Measurements from ENCODE around the gene ZDHHC4.
"Not testable (repeated sequence)": the region's sequence is repeated elsewhere in the genome, so short reads cannot be mapped to it uniquely, and the experiment has no call there.

ZDHHC4 gene

DNA sequence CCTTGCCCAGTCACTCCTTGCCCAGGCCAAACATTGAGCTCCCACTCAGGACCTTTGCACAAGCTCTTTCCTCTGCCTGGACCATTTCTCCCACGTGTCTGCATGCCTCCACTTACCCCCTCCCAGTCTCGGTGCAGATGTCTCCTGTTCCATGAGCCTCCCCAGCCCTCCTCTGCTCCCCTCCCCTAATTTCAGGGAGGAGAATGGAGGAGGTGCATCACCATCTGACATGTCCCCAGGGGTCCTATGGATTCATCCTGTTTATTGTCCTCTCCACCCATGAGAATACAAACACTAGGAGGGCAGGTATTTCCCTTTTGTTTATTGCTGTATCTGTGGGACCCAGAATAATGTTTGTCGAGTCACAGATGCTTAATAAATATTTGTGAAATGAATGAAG, 17.4 kb upstream of the ZDHHC4 start:
- no peak for DNase-seq (ENCODE audit: extremely low read depth in 1 of 2, low read depth in 1 of 2)

DNA sequence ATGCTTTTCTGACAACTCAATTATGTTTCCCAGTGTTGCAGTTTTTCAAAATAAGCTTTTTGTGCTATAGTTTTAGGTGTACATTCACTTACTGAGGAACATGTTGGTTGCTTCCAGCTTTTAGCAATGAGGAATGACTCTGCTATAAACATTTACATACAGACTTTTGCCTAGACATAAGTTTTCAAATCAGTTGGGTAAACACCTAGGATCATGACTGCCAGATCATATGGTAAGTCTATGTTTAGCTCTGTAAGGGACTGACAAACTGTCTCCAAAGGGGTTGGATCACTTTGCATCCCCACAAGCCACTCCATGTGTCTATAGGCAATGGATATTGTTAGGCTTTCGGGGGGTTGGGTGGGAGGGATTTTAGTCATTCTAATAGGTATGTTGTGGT, 15.1 kb upstream of the ZDHHC4 start:
- no peak for DNase-seq (ENCODE audit: extremely low read depth in 1 of 2, low read depth in 1 of 2)

DNA sequence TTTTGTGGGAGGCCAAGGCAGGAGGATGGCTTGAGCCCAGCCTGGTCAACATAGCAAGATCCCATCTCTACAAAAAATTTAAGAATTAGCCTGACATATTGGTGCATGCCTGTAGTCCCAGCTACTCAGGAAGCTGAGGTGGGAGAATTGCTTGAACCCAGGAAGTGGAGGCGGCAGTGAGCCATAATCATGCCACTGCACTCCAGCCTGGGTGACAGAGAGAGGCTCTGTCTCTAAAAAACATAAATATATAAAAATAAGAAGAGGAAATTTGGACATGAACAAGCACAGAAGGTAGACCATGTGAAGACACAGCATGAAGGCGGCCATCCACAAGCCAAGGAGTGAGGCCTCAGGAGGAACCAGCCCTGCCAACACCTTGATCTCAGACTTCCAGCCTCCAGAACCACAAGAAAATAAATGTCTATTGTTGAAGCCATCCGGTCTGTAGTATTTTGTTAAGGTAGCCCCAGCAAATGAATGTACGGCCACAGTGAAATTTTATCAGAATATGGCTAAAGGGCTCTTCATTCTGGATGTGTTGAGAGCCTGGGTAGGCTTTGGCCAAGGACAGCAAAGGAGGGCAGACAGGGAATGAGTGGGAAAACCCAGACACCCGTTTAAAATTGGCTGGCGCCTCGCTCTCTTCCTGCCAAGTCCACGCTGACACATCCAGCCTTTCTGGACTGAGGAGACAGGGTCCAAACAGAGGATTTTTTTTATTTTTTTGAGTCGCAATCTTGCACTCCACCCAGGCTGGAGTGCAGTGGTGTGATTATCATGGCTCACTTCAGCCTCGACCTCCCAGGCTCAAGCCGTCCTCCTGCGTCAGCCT, 13.1 kb upstream of the ZDHHC4 start:
- no peak for DNase-seq (ENCODE audit: extremely low read depth in 1 of 2, low read depth in 1 of 2)

DNA sequence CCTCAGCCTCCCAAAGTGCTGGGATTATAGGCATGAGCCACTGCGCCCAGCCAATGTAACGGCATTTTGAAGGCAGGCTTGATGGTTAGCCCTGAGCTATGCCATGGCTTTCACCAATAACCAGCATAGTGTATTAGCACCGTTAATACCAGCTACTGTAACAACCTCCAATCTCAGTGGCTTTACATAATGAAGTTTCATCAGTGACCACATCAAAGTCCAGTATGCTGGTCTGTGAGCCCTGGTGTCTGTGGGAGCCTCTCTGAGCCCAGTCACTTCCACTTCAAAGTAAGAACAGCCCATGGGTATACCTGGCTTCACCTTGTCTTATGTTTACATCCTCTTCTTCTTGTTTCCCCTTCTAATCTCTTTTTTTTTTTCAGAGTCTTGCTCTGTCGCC, 11.6 kb upstream of the ZDHHC4 start:
- DNase-seq (ENCODE audit: extremely low read depth in 1 of 2, low read depth in 1 of 2): no peak

DNA sequence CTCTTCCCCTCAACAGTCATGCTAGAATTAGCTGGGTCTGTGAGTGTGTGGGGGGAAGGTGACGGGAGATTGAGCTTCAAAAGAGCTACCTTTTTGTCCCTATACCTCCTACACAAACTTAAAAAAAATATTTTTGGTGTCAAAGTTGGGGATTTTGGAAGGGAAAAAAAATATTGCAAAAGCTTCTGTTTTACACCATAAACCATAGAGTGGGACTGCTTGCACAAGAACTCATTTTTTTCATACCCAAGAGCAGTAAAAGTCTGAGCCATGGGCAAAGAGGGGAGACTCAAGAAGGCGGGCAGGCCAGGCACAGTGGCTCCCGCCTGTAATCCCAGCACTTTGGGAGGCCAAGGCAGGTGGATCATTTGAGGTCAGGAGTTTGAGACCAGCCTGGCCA, 9.4 kb upstream of the ZDHHC4 start:
- DNase-seq (ENCODE audit: extremely low read depth in 1 of 2, low read depth in 1 of 2): no peak

DNA sequence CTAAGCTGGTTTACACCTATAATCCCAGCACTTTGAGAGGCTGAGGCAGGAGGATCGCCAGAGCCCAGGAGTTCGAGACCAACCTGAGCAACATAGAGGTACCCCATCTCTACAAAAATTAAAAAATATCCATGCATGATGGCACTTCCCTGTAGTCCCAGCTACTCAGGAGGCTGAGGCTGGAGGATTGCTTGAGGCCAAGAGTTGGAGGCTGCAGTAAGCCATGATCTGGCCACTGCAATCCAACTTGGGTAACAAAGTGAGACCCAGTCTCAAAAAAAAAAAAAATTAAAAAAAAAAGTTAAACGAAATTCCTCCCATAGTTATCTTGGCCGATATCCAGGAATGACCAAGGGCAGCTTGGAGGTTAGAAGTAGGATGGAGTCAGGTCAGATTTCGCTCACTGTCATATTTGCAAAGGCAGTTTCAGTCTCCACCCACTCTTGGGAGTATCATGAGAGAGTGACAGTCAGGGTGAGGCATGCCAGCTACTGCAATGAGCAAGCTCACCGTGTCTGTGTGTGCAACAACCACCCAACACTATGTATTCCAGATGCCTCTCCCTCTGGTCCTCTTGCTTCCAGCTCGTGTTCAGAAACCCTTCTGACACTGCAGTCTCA, 6.0 kb upstream of the ZDHHC4 start:
- no peak for DNase-seq (ENCODE audit: extremely low read depth in 1 of 2, low read depth in 1 of 2)

DNA sequence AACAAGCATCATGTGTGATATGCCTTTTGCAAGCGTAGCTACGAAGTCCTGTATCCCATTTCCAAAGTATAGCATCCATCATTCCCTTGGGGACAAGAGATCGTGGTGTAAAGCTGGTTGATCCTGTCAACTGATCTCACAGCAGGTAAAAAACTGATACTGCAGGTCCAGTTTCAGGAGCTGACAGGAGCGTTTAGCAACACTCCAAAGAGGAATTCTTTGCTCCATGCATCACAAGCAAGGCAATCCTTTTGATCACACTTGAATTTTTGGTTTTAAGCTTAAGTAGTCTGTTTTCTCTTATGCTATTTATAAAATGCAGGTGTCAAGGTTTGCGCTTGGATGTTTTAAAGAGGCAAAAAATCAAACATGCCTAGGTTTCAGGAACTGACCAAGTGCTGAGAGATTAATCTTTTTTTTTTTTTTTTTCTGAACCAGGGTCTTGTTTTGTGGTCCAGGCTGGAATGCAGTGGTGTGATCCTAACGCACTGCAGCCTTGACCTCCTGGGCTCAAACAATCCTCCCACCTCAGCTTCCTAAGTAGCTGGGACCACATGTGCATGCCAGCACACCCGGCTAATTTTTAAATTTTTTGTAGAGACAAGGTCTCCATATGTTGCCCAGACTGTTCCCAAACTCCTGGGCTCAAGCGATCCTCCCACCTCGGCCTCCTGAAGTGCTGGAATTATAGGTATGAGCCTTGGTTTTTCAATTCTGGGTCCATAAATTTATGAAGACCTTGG, 1.8 kb upstream of the ZDHHC4 start:
- no peak for DNase-seq (ENCODE audit: extremely low read depth in 1 of 2, low read depth in 1 of 2)

DNA sequence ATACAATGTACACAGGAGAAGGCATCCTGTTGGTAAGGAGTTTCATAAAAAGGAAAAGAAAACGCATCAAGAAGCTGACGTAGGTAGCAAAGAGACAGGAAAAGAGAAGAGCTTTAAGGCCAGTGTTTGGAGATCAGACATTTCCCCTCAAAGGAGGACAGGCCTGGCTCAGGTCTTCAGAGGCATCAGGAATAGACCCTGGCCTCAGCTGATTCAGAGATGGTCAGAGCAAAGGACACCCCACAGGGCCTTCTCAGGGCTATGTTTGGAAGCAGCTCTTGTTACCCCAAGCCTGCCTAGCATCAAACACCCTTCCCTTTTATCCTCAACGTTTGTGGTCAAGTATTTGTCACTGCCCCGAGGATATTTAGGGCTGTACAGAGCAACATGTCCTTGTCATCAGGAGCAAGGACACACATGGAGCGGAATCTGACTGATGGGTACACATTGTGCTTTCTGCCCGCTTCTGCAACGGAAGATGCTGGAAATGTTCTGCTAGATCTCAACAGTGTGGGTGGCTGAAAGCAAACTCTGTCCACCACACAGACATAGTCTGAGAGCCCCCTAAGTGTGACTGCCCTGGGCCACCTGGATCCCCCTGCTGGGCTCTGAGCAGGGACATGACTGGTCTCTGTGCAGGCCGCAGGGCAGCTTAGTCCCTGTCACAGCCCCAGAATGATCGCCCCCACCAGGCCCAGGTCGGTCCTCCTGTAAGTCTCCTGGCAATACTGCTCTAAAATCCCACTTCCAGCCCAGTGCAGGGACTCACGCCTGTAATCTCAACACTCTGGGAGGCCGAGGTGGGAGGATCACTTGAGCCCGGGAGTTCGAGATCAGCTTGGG, 1.0 kb upstream of the ZDHHC4 start:
- DNase-seq (ENCODE audit: extremely low read depth in 1 of 2, low read depth in 1 of 2): no peak

DNA sequence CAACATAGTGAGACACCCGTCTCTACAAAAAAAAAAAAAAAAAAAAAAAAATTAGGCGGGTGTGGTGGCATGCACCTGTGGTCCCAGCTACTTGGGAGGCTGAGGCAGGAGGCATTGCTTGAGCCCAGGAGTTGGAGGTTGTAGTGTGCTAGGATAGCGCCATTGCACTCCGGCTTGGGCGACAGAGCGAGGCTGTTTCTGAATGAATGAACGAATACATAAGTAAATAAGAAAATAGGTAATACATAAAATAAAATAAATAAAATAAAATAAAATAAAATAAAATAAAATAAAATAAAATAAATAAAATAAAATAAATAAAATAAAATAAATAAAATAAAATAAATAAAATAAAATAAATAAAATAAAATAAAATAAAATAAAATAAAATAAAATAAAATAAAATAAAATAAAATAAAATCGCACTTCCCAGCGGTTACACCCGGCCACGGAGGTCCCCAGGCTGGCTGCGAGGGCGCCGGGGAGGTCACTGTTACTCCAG, 336 bp upstream of the ZDHHC4 start:
- not testable (repeated sequence) for DNase-seq (ENCODE audit: extremely low read depth in 1 of 2, low read depth in 1 of 2)

DNA sequence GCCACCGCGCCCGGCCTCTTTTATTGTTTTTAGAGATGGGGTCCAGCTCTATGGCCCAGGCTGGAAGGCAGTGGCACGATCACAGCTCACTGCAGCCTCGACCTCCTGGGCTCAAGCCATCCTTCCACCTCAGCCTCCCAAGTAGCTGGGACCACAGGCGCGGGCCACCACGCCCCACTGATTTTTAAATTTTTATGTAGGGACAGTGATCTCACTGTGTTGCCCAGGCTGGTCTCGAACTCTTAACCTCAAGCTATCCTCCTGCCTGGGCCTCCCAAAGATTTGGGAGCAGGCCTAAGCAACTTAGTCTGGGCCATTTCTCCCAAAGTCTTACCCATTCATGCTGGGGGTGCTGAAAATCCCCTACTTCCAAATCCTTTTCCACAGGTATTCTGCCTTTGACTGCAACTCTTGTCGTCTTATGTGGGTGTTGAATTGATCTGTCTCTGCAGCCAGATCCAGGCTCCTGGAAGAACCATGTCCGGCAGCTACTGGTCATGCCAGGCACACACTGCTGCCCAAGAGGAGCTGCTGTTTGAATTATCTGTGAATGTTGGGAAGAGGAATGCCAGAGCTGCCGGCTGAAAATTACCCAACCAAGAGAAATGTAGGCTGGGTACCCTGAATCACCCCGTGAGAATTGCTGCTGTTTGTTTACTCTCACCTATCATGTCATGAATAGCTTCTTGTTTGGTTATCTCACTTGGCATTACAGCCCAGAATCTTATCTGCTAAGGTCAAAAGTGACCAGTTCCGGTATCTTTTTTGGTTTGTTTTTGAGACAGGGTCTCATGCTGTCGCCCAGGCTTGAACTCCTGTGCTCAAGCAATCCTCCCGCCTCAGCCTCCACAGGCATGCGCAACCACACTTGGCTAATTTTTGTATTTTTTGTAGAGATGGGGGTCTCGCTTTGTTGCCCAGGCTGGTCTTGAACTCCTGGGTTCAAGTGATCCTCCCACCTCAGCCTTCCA, 1.1 kb downstream of the ZDHHC4 start:
- no peak for DNase-seq (ENCODE audit: extremely low read depth in 1 of 2, low read depth in 1 of 2)

DNA sequence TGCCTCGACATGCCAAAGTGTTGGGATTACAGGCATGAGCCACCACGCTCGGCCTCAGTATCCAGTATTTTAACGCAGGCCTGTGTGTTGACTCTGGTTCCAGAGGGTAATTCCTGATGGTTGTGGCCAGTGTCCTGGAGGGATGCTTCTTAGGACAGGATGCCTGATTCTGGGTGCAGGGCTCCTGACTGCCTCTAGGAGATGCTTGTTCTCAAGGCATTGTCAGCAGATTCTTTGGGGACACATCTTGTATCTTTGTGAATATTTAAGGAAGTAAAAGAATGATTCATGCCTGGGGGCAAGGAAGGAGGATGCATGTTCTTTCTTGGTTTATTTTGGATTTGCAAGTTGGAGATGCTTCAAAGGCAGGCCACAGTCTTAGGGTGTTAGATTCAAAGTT, 2.2 kb downstream of the ZDHHC4 start:
- no peak for DNase-seq (ENCODE audit: extremely low read depth in 1 of 2, low read depth in 1 of 2)

DNA sequence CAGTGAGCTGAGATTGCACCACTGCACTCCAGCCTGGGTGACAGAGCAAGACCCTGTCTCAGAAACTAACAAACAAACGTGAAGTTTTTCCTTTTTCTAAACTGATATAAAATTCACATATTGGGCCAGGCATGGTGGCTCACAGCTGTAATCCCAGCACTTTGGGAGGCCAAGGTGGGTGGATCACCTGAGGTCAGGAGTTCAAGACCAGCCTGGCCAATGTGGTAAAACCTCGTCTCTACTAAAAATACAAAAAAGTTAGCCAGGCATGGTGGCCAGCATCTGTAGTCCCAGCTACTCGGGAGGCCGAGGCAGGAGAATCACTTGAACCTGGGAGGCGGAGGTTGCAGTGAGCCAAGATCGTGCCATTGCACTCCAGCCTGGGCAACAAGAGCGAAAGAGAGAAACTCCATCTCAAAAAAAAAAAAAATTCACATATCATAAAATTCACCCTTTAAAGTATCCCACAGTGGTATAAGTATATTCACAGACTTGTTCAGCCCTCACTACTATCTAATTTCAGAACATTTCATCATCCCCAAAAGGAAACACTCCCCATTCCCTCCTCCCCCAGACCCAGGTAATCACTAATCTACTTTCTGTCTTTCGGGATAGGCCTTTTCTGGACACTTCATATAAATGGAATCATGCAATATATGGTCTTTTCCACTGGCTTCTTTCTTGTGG, 8.6 kb downstream of the ZDHHC4 start:
- not testable (repeated sequence) for DNase-seq (ENCODE audit: extremely low read depth in 1 of 2, low read depth in 1 of 2)

DNA sequence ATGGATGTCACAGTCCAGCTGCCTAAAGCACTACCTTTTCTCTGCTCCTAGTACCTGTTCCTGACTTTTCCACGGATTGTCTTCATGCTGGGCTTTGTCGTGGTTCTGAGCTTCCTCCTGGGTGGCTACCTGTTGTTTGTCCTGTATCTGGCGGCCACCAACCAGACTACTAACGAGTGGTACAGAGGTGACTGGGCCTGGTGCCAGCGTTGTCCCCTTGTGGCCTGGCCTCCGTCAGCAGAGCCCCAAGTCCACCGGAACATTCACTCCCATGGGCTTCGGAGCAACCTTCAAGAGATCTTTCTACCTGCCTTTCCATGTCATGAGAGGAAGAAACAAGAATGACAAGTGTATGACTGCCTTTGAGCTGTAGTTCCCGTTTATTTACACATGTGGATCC, 11.3 kb downstream of the ZDHHC4 start:
- no peak for DNase-seq (ENCODE audit: extremely low read depth in 1 of 2, low read depth in 1 of 2)

DNA sequence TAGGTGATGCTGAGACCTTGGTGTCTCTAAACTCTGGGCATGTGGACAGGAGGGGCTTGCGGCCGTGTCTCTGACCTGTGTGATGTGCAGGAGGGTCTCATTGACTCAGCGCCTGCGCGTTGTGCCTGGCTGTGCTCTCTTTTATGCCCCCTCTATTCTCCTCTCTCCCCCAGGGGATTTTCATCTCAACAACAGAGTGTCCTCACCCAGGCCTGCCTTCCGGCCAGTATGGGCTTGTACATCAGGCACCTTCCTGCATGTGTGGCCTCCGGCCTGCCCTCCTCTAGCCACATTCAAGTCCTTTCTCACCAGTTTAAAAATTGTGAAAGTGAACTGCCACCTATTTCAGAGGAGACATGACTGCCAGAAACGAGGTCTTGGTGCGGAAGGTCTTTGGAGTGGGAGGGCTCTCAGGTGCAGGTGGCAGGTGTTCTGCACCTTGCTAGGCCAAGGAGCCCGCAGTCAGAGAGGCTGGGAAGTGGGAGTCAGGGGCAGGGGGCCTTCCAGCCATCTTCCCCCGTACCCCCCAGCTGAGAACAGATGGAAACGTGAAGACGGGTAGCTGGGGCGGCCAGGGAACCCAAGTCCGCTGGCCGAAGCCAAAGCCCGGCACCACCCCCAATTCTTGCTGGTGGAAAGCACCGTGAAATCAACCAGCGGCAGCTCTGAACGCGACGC, 12.0 kb downstream of the ZDHHC4 start:
- no peak for DNase-seq (ENCODE audit: extremely low read depth in 1 of 2, low read depth in 1 of 2)

DNA sequence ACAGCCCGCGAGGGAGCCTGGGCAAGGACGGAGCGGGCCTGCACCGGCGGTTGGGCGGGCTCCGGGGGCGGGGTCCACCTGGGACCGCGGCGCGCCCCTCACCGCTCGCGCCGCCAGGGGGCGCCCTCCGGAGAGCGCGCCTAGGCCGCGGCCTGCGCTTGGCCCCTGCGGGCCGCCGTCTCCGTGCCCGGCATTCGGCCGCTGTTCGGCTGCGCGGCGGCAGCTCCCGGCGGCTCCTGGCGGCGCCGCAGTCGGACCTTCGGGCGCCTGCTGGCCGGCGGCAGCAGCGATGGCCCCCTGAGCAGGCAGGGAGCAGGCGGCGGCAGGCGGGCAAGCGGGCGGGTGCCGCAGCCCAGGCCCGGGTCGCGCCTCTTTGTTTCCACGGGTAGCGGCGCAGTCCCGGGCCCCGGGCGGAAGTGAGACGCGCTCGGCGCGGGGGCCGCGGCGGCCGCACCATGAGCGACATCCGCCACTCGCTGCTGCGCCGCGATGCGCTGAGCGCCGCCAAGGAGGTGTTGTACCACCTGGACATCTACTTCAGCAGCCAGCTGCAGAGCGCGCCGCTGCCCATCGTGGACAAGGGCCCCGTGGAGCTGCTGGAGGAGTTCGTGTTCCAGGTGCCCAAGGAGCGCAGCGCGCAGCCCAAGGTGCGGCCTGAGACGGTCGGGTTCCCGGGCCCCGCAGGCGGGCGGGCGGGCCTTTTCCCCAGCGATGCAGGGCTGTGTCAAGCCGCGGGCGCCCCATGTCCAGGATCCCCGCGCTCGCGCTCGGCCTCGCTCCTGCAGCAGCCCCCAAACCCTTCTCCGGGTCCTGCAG, 12.8 kb downstream of the ZDHHC4 start, which contains the start of gene INTS15:
INTS15 (plus strand) TSS at position 193 of the 816 bp plus-strand sequence; CDS start at position 456, 263 bp downstream.
- peak; percentile 34 to 76 for DNase-seq (ENCODE audit: extremely low read depth in 1 of 2, low read depth in 1 of 2)

DNA sequence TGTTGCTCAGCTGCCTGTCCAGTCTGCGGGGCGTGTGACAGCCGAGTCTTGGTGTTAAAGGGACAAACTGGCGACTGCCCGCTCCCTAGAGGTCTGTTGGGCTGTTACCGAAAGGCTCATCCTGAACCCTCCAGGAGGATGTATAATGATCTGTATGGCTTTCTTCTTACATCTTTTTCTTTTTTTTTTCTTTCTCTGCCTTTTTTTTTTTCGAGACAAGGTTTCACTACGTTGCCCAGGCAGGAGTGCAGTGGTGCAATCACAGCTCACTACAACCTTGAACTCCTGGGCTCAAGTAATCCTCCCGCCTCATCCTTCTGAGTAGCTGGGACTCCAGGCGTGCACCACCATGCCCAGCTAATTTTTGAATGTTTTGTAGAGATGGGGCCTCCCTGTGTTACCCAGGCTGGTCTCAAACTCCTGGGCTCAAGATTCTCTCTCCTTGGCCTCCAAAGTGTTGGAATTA, 13.4 kb downstream of the ZDHHC4 start:
- no peak for DNase-seq (ENCODE audit: extremely low read depth in 1 of 2, low read depth in 1 of 2)

DNA sequence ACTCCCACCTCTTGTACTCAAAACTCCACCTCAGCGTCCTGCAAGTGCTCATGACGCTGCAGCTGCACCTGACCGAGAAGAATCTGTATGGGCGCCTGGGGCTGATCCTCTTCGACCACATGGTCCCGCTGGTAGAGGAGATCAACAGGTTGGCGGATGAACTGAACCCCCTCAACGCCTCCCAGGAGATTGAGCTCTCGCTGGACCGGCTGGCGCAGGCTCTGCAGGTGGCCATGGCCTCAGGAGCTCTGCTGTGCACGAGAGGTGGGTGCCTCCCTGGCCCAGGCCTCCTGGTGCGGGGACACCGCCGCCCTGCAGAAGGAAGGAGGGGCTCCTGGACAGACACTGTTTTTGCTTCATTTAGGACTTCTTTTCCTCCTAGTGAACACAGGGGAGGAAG, 22.8 kb downstream of the ZDHHC4 start:
- DNase-seq (ENCODE audit: extremely low read depth in 1 of 2, low read depth in 1 of 2): no peak
